Effector memory CD4-positive, alpha-beta T cell (primary cell): ENCODE results near the gene AGTR2.
"Not testable (repeated sequence)": the region's sequence is repeated elsewhere in the genome, so short reads cannot be mapped to it uniquely, and the experiment has no call there.

Experiments
- DNase-seq, 3 donors: peaks; one replicate each; pipeline ENCODE4 v3.0.0-alpha.2; 2020
- H3K27ac ChIP-seq: 2 replicates; pipeline ENCODE4 v1.7.0; 2013; ENCODE audit warnings: mild to moderate bottlenecking, low read length, moderate library complexity; ENCODE audit not compliant: insufficient read depth, poor library complexity, severe bottlenecking
- H3K27me3 ChIP-seq: replicated peaks from 2 replicates; pipeline ENCODE4 v1.7.0; 2013; ENCODE audit warnings: mild to moderate bottlenecking, low read length; ENCODE audit not compliant: insufficient read depth, control insufficient read depth, poor library complexity, severe bottlenecking
- H3K36me3 ChIP-seq: 2 replicates; pipeline ENCODE4 v1.7.0; 2013; ENCODE audit warnings: mild to moderate bottlenecking, low read length, moderate library complexity; ENCODE audit not compliant: control insufficient read depth, insufficient read depth
- H3K4me1 ChIP-seq: 2 replicates; pipeline ENCODE4 v1.7.0; 2013; ENCODE audit warnings: low read length, mild to moderate bottlenecking; ENCODE audit not compliant: control insufficient read depth, insufficient read depth, poor library complexity, severe bottlenecking
- H3K4me3 ChIP-seq: 2 replicates; pipeline ENCODE4 v1.7.0; 2013; ENCODE audit warnings: low read length, low read depth, mild to moderate bottlenecking; ENCODE audit not compliant: insufficient read depth, poor library complexity, severe bottlenecking
- H3K9me3 ChIP-seq: 2 replicates; pipeline ENCODE4 v1.7.0; 2013; ENCODE audit warnings: mild to moderate bottlenecking, low read length, moderate library complexity; ENCODE audit not compliant: control insufficient read depth
- total RNA-seq, 3 donors: gene quantifications; one replicate each; lab custom pipeline; 2026; lab: John Stamatoyannopoulos, UW

Gene AGTR2
- 0 reads per million in 3 donors for total RNA-seq

- no peak within 1 kb of the TSS for H3K4me3 ChIP-seq
- DNase-seq, result no peak
- H3K27ac ChIP-seq, result no peak within 1 kb of the TSS
- H3K36me3 ChIP-seq, result no peaks in the 10 kb centered on the region
- no peaks in the 10 kb centered on the region for H3K9me3 ChIP-seq
- no peaks in the 10 kb centered on the region for H3K27me3 ChIP-seq
- no peaks in the 10 kb centered on the region for H3K4me1 ChIP-seq
These were observed at the start of gene AGTR2 for GRCh38 chrX:116170511-116170910. AGTR2 (plus strand) TSS chrX:116170744; CDS start chrX:116172281, 1,537 bp downstream.

GRCh38 chrX:116135277-116135676 is 35.3 kb upstream of the AGTR2 start:
- Histone ChIP-seq H3K36me3 (no peaks in the 10 kb centered on the region), H3K27me3 (no peaks in the 10 kb centered on the region), H3K9me3 (no peaks in the 10 kb centered on the region), H3K4me1 (no peaks in the 10 kb centered on the region), H3K27ac (no peak overlapping the region), H3K4me3 (no peak overlapping the region)
- no peak for DNase-seq

- DNase-seq, result not testable (repeated sequence)
These were observed 29.3 kb upstream of the AGTR2 start for GRCh38 chrX:116141270-116141669.

GRCh38 chrX:116142976-116143375 is 27.6 kb upstream of the AGTR2 start:
- DNase-seq, result no peak
- no peaks in the 10 kb centered on the region for H3K27me3 ChIP-seq
- no peak overlapping the region for H3K27ac ChIP-seq
- H3K36me3 ChIP-seq, result no peaks in the 10 kb centered on the region
- no peaks in the 10 kb centered on the region for H3K9me3 ChIP-seq
- no peaks in the 10 kb centered on the region for H3K4me1 ChIP-seq
- no peak overlapping the region for H3K4me3 ChIP-seq

More at GRCh38 chrX:116141270-116141669, 29.3 kb upstream of the AGTR2 start:
- H3K27ac ChIP-seq, H3K27me3 ChIP-seq, H3K4me1 ChIP-seq, H3K9me3 ChIP-seq, H3K4me3 ChIP-seq, H3K36me3 ChIP-seq: not testable (repeated sequence)

GRCh38 chrX:116172976-116173375 is 2.4 kb downstream of the AGTR2 start:
- no peak overlapping the region for H3K27ac ChIP-seq
- H3K4me1 ChIP-seq, result no peaks in the 10 kb centered on the region

GRCh38 chrX:116181300-116181699 is 10.8 kb downstream of the AGTR2 start:
- H3K4me3 ChIP-seq, result no peak overlapping the region
- no peak for DNase-seq
- no peaks in the 10 kb centered on the region for H3K4me1 ChIP-seq
- H3K9me3 ChIP-seq, result no peaks in the 10 kb centered on the region
- H3K36me3 ChIP-seq, result no peaks in the 10 kb centered on the region
- H3K27me3 ChIP-seq, result no peaks in the 10 kb centered on the region
- no peak overlapping the region for H3K27ac ChIP-seq

More at GRCh38 chrX:116172976-116173375, 2.4 kb downstream of the AGTR2 start:
- Histone ChIP-seq H3K36me3 (no peaks in the 10 kb centered on the region), H3K9me3 (no peaks in the 10 kb centered on the region), H3K4me3 (no peak overlapping the region), H3K27me3 (no peaks in the 10 kb centered on the region)
- DNase-seq, result no peak

- no peak for DNase-seq
- H3K4me3 ChIP-seq, result no peak overlapping the region
- no peaks in the 10 kb centered on the region for H3K36me3 ChIP-seq
- no peaks in the 10 kb centered on the region for H3K27me3 ChIP-seq
- H3K27ac ChIP-seq, result no peak overlapping the region
- no peaks in the 10 kb centered on the region for H3K4me1 ChIP-seq
- no peaks in the 10 kb centered on the region for H3K9me3 ChIP-seq
These were observed 14.6 kb downstream of the AGTR2 start for GRCh38 chrX:116185163-116185562.

- Histone ChIP-seq H3K4me3 (no peak overlapping the region), H3K27me3 (no peaks in the 10 kb centered on the region), H3K27ac (no peak overlapping the region)
These were observed 24.1 kb downstream of the AGTR2 start for GRCh38 chrX:116194649-116195048.

GRCh38 chrX:116198235-116198634 is 27.7 kb downstream of the AGTR2 start:
- Histone ChIP-seq H3K9me3 (no peaks in the 10 kb centered on the region), H3K27me3 (no peaks in the 10 kb centered on the region), H3K4me1 (no peaks in the 10 kb centered on the region), H3K4me3 (no peak overlapping the region), H3K27ac (no peak overlapping the region), H3K36me3 (no peaks in the 10 kb centered on the region)
- no peak for DNase-seq

More at GRCh38 chrX:116194649-116195048, 24.1 kb downstream of the AGTR2 start:
- H3K9me3 ChIP-seq, result no peaks in the 10 kb centered on the region
- no peak for DNase-seq
- H3K4me1 ChIP-seq, result no peaks in the 10 kb centered on the region
- no peaks in the 10 kb centered on the region for H3K36me3 ChIP-seq

GRCh38 chrX:116198810-116199209 is 28.3 kb downstream of the AGTR2 start:
- Histone ChIP-seq H3K27ac (no peak overlapping the region), H3K4me1 (no peaks in the 10 kb centered on the region)

More at GRCh38 chrX:116198810-116199209, 28.3 kb downstream of the AGTR2 start:
- Histone ChIP-seq H3K4me3 (no peak overlapping the region), H3K36me3 (no peaks in the 10 kb centered on the region), H3K27me3 (no peaks in the 10 kb centered on the region), H3K9me3 (no peaks in the 10 kb centered on the region)
- no peak for DNase-seq
